Ramos (cell line): ENCODE measurements around the gene SLC7A6OS.
"Not testable (repeated sequence)": the region's sequence is repeated elsewhere in the genome, so short reads cannot be mapped to it uniquely, and the experiment has no call there.

Source experiments
- in situ Hi-C: fragments of 300-500 bp; cut with MboI; formaldehyde crosslinking; loops from one replicate; pipeline ENCODE4 v1.14.3; 2022; ENCODE audit warnings: low sequenced_read_pairs; ENCODE audit not compliant: unreplicated experiment

The SLC7A6OS gene

DNA sequence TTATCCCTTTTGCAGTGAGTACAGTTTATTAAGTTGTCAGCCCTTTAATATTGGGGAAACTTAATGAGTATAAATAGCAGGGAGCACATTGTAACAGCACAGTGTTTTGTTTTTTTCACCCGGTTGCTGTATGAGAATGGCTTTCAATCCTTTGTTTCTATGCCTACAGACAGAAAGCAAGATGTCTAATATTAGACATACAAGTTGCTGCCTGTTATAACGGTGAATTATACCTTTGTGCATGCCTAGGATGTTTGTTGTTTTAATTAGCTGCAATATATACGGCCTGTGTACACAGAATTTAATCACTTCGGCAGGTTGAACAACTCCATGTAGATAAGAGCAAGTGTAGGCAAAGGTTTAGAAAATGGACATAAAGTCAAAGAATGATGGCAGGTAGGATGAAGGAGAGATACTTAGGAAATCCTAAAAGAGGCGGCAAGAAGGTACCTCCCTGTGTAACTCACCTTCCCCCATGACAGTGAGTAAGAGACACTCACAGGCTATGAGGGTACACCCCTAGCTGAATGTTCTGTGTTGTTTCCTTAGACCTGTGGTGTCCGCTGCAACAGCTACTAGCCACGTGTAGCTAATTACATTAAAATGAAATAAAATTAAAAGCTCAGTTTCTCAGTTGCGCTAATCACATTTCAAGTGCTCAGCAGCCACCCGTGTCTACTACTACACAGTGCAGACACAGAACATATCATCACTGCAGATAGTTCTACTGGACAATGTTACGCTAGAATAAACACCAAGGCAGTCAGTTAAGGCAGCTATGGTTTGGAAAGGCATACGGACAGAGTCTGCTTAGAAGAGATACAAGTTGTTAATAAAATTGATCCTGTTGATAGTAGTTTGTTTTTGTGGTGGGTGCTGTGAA lies 10.9 kb downstream of the SLC7A6OS start:
- in situ Hi-C loops, result no loop called here

DNA sequence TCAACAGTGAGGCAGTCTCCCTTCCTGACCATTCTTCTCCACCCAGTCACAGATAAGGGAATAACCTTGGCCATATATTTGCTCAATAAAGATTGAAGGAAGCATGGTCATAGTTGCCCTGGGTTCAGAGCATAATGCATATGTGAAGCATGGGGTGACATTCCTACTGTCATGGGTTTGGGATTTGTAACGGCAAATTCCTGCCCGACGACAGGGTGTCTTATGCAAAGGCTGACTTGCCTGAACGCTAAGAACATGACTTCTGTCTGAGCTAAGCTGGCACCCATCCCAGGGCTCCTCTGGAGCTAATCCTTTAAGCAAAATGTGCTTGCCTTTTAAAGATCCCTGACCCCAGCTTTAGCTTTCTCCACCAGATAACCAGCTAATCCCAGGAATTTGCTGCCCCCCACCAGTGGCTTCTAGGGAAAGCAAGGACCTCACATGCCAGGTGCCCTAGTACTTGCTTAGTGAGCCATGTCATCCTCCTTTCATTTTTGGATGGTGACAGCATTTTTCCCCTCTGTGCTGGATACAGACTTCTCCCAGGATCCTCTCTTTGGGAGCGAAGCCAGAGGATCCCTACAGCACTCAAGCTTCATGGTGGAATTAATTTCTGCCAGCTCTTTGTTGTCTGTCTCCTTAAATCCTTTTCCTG lies 11.7 kb downstream of the SLC7A6OS start:
- in situ Hi-C loops, result no loop called here

DNA sequence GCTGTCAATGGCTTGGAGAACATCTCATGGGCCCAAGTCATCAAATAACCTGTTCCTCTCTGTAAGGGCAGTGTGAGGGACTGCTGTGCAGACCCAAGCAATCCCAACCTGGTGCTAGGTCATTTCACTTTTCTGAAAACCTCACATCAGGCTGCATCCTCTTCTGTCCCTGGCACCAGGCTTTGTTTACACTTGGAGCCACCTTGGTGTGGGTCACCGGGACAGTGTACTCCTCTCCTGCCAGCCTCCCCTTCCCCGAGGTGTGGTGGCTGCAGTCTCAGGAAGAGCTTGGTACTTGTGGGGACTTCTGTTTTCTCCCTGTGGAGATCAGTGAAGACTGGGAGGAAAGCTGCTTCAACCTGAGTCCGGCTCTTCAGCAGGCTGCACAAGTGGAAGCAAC lies 12.4 kb downstream of the SLC7A6OS start:
- in situ Hi-C loops, result no loop called here

DNA sequence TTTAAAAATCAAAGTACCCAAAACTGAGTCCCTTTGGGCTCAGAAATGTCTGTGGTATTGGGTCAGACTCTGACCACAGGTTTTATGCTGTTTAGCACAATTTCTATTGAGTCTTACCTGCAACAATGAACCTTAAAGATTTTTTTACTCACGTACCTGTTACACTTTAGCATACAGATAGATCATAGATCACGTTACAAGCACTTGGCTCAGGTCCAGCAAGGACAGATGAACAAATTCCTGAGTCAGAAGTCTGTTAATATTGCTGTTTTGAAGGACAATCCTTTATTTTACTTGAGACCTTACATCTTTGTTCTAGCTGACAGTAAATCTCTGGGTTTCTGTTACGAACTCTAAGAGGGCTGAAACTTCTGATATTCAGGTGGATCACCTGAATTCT lies 12.8 kb downstream of the SLC7A6OS start:
- in situ Hi-C loops, result no loop called here

DNA sequence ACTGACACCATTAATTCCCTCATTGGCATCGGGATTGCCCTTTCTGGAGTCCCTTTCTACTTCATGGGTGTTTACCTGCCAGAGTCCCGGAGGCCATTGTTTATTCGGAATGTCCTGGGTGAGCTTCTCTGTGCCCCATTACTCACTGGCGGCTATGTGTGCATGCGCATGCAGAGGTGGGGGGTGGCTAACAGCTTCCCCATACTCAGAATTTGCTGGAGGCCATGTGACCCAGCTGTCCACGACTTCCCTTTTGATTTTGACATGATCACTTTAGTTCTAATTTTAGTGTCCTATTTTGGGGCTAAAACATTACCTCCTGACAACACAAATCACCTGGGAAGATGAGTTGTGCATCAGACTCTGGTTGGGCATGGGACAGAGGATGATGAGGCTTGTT lies 14.1 kb downstream of the SLC7A6OS start:
- in situ Hi-C loops, result no loop called here

DNA sequence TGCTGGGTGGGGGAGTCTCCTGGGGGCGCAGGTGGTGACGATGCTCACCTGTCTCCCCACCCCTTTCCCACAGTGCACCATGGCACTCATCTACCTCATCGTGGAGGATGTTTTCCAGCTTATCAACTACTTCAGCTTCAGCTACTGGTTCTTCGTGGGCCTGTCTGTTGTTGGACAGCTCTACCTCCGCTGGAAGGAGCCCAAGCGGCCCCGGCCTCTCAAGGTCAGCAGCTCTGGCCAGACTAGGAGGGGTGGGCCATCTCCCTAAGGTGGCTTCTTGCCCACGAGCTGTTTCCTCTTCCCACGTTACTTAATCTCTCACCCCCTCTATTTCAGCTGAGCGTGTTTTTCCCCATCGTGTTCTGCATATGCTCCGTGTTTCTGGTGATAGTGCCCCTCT lies 14.5 kb downstream of the SLC7A6OS start:
- in situ Hi-C loops, result no loop called here

DNA sequence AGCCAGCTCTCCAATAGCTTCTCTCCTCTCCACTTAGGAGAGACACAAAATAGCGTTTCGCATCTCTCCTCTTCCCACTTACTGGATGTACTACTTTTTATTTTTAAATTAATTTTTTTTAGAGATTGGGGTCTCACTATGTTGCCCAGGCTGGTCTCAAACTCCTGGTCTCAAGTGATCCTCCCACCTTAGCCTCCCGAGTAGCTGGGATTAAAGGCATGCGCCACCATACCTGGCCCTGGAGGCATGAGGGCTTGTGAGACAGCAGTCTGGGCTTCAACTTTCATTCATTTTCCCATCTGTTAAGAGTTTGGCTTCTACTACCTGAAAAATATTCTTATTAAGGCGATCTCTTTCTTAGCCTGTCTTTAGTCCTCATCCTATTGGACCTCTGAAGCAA lies 18.3 kb downstream of the SLC7A6OS start:
- in situ Hi-C loops, result no loop called here

DNA sequence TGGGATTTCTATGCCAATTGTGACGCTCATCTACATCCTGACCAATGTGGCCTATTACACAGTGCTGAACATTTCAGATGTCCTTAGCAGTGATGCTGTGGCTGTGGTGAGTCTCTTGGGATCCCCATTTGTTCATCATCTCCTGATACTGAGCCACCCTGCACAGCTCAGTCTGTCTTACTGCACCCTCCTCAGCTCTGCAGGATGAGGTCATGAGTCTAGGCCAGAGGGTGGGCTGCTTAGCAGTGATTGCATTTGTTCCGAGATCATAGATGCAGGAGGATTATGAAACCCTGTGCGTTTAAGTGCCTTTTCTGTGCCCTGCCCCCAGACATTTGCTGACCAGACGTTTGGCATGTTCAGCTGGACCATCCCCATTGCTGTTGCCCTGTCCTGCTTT lies 19.5 kb downstream of the SLC7A6OS start:
- in situ Hi-C loops, result no loop called here

DNA sequence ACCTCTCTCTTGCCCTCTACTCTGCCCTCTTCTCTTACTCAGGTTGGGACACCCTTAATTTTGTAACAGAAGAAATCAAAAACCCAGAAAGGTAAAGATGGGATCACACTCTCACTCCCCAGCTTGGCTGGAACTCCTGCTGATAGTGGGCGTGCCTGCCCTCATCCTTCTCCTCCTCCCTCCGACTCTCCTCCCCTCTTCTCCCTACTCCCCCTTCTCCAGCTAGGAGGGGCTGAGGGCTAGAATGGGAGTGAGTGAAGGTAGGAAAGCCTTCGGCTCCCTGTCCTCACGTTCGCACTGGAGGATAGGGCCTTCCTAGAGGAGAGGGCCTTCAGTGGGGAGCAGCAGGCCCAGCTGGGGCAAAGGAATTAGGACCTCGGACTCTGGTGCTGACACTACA lies 20.3 kb downstream of the SLC7A6OS start:
- in situ Hi-C loops, result no loop called here

DNA sequence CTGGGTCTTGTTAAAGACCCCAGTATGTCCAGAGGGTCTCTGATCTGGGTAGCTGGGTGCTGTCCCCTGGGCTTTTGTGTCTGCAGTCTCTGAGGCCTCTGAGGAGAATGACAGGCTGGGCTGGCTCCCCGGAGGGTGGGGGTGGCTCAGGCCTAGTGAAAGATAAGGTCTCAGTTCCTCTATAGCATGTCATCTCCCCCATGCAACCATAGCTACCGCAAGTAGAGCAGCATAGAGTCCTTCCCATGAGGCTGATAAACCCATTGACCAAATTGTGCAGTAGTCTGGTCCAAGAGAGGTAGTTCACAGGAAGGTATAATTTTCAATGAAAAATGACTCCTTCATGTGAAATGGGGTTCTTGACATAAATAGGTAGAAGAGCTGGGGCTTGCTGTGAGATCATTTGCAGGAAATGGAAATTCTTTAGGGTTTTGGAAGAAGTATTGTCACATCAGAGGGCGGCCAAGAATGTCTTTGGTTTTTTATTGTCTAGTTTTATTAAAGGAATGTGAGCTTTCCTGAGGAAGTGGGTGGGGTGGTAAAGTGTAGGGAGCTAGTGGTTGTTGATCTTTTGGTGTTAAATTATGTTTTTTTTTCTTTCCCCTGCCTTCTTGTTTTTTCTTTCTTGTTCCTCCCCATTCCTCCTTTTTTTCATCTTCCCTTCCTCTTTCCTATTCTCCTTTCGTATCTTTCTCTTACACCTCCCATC lies 21.0 kb downstream of the SLC7A6OS start:
- in situ Hi-C loops, result no loop called here

DNA sequence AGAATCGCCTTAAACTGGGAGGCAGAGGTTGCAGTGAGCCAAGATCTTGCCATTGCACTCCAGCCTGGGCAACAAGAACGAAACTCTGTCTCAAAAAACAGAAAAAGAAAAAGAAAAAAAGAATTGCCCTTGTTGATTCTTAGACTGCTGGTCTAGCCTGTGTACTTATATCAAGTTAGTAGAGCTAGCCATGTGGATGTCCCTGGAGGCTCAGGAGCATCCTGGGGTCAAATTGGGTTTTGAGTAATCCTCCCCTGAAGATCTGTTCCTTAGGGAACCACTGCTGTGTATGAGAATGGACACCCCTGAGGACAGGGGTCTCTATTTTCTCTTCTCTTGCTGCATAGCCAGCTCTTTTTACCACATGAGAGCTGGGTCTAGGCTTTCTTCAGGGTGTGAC lies 21.5 kb downstream of the SLC7A6OS start:
- in situ Hi-C loops, result no loop called here

DNA sequence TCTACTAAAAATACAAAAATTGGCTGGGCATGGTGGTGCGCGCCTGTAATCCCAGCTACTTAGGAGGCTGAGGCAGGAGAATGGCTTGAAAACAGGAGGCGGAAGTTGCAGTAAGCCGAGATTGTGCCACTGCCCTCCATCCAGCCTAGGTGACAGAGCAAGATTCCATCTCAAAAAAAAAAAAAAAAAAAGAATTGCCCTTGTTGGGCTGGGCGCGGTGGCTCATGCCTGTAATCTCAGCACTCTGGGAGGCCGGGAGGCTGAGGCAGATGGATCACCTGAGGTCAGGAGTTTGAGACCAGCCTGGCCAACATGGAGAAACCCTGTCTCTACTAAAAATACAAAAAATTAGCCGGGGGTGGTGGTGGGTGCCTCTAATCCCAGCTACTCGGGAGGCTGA lies 21.9 kb downstream of the SLC7A6OS start:
- in situ Hi-C loops, result not testable (repeated sequence)

DNA sequence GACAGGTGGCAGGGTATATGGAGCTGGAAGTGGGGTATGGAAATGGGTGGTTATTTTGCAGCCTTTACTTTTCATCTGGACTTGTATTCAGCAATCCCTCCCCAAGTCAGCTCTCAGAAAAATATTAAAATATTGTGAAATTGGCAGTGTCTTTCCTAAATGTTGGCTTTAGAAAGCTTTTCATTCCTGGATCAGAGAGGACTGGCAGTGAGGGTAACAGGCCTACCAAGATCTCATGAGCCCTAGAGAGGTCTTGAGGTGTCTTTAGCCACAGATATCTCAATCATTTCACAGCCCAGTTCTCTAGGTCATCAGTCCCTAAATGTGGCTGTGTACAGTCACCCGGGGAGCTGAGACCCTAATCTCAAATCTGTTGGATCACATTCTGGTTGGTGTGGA lies 22.5 kb downstream of the SLC7A6OS start:
- in situ Hi-C loops, result no loop called here

DNA sequence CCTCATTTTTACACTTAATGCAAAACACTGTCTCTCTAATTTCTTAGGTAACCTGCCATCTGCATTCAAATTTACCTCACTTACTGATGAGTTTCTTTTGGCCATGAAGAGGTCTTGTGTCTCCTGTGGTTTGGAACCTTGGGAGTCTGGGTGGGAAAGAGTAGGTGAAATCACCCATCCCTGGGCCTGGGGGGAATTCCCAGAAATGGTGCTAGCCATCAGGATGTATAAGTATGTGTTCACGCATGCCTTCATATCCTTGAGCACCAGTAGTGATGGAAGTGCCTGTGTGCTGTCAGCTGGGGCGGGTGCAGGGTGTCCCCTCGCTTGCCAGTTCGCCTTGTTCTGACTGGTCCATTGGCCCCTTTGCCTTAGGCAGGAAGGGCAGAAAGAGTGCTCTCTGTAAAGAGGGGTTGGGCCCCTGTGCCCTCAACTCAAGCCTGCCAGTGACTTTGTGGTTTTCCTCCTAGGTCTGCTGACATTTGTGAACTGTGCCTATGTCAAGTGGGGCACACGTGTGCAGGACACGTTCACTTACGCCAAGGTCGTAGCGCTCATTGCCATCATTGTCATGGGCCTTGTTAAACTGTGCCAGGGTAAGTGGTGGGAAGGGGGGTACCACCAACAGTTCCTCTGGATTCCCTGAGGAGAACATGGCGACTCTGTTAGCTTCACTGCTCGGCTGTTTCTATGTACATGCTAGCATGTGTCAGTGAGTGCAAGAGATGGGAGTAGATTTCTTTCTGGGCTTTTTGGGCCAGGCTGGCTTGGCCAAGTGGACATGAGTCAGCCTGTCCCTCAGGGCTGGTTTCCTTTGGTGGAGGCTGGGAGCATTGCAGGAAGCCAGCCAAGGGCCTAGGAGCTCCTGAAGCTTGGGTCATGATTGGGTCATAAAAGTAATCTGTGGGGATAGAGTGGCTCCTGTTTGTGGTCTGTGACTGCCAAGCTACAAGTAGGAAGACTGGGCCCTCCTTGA lies 23.2 kb downstream of the SLC7A6OS start:
- in situ Hi-C loops, result no loop called here

DNA sequence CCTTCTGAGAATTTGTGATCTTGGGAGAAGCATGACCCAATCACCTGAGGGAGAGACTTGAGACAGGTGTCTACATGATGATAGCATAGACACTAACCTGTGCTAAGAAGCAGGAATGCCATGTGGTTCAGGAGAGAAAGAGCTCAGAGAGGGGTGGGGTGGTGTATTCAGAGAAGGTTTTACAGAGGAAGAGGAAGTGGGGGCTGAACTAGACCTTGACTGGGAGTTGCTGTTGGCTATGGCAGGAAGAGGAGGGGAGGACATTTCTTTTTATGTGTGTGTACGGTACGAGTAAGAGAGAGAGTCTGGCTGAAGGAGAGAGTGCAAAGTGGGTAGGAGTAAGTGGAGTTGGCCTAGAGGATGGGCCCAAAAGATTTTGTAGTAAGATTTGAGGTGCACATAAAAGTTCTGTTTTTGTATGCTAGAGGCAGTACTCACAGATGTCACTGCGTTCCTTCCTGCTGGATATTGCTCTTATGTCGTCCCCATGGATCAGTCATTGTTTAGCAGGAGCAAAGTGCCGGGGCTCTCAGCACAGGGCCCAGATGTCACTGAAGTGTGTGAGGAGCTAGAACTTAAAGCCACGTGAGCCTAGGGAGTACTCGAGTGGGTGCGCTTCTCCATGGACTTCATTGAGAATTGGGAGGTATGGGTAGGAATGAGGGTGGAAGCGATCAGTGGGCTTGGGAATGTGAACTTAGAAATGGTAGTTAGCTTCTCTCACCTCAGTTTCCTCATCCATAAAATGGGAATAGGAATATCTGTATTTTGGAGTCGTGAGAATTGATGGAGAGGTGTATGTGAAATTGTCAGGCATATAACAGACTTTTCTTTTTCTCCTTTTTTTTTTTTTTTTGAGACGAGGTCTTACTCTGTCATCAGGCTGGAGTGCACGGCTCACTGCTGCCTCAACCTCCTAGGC lies 24.3 kb downstream of the SLC7A6OS start:
- in situ Hi-C loops, result no loop called here

DNA sequence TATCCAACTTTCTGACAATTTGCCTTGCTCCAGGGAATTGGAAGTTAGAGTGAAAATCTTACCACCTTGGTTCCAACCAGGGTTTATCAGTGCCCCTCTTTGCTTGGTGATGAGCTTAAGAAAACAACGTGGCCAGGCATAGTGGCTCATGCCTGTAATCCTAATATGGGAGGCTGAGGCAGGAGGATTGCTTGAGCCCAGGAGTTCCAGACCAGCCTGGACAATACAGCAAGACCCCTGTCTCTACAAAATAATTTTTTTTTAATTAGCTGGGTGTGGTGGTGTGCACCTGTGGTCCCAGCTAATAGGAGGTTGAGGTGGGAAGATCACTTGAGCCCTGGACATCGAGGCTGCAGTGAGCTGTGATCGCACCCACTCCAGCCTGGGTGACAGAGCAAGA lies 25.1 kb downstream of the SLC7A6OS start:
- in situ Hi-C loops, result no loop called here

DNA sequence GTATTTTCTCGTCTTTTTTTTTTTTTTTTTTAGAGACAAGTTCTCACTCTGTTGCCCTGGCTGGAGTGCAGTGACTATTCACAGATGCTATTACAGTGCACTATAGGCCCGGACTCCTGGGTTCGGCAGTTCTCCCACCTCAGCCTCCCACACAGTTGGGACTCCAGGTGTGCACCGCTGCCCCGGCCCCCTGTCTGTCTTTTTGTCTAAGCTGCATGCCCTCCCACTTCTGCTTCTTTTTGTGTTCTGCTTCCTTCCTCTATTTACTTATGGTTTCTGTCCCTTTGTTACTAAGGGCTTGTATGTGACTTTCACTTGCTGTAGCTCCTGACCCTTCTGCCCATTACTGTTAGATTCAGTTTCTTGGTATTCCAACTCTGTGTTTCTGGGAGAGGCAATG lies 25.9 kb downstream of the SLC7A6OS start:
- in situ Hi-C loops, result no loop called here

DNA sequence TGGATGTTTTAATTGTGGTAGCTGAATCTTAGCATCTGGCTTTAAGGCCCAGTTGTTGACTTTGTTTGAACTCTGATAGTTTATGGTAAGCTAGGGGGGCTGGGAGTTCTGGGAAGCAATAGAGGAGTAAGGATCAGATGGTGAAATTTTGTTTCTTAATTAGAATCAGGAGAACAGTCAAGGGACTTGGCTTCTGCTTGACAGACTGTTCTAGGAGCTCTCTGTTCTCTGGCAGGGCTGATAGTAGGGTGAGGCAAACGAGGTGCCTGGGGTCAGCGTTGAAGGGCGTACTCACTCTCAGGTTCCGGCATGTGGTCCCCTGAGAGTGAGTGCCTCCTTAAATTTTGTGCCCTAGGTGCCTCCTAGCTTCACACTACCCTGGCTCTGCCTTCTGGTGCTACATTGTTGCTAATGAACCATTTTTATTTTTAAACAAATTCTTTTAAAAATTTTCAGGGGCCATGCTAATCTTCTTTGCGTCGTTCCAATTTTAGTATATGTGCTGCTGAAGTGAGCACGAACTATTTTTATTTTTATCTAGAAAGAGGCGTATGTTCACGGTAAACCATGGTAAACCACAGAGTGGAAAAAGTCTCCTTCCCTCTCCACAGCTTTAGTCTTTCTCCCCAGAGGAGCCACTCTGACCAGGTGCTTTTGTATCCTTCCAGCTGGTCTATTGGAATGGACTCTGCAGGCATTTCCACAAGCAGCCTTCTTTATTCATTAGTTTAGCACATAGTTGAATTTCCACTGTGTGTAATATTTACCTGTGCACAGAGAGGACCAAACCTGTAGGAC lies 26.7 kb downstream of the SLC7A6OS start:
- in situ Hi-C loops, result no loop called here
